ENCODE results near the gene CABCOCO1.
"Not testable (repeated sequence)": the region's sequence is repeated elsewhere in the genome, so short reads cannot be mapped to it uniquely, and the experiment has no call there.

CABCOCO1 gene

GRCh38 chr10:61731638-61732037, 68.9 kb downstream of the CABCOCO1 start:
- no peak overlapping the region for H3K4me3 ChIP-seq (ENCODE audit: low read depth, low read length)
- POLR2A ChIA-PET: no interaction called here
- TF ChIP-seq, protein P1, sequence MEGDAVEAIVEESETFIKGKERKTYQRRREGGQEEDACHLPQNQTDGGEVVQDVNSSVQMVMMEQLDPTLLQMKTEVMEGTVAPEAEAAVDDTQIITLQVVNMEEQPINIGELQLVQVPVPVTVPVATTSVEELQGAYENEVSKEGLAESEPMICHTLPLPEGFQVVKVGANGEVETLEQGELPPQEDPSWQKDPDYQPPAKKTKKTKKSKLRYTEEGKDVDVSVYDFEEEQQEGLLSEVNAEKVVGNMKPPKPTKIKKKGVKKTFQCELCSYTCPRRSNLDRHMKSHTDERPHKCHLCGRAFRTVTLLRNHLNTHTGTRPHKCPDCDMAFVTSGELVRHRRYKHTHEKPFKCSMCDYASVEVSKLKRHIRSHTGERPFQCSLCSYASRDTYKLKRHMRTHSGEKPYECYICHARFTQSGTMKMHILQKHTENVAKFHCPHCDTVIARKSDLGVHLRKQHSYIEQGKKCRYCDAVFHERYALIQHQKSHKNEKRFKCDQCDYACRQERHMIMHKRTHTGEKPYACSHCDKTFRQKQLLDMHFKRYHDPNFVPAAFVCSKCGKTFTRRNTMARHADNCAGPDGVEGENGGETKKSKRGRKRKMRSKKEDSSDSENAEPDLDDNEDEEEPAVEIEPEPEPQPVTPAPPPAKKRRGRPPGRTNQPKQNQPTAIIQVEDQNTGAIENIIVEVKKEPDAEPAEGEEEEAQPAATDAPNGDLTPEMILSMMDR (IDR thresholded peaks at IDR 0.05; ENCODE audit: insufficient read depth, low read length, missing control alignments): no peak
- no peak for DNase-seq (ENCODE audit: low read depth, low spot score)
- CTCF ChIA-PET: interaction anchor here (1.1 to 13.1 kb wide), 3 partner anchors 17 to 591 kb away, joined by 3 to 126 read pairs (median 11); no protein-coding TSS in a partner anchor

- TF ChIP-seq, protein P1 (IDR thresholded peaks at IDR 0.05; ENCODE audit: insufficient read depth, low read length, missing control alignments): no peak
- H3K4me3 ChIP-seq (ENCODE audit: low read depth, low read length): no peak overlapping the region
- CTCF ChIA-PET: interaction anchor here (0.6 to 13.1 kb wide), 23 partner anchors 9 to 916 kb away, joined by 3 to 126 read pairs (median 3); partner anchors contain the start of gene ARID5B
- no peak for DNase-seq (ENCODE audit: low read depth, low spot score)
- POLR2A ChIA-PET: no interaction called here
These were observed 70.0 kb downstream of the CABCOCO1 start for GRCh38 chr10:61732629-61733278.

DNA sequence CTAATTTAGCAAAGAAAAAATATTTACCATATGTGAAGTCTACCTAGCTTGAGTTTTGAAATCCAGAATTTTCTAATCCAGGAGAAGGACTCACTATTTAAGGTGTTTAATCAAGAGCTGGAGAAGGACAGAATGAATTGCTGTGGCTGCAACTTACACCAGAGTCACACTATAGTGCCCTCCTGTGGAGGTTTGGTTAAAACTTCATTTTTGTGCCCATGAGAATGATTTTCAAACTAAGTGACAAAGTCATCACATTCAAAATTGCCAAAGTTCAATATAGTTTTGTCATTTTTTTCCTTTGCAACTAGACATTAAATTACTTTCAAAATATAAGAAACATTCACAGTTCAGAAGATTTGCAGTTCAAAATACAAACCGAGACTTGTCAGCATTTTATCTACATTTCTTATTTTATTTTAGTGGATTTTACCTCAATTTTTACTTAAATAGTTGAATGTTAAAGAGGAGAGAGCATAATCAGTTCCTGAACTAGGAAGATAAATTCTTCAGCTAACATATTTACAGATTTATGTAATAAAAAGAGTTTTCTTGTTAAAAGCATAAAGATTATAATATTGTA, 70.7 kb downstream of the CABCOCO1 start:
- ChIA-PET CTCF (interaction anchor here (0.6 to 13.1 kb wide), 28 partner anchors 8 to 918 kb away, joined by 3 to 126 read pairs (median 3); partner anchors contain the start of gene ARID5B), POLR2A (no interaction called here)
- no peak for DNase-seq (ENCODE audit: low read depth, low spot score)
- H3K4me3 ChIP-seq (ENCODE audit: low read depth, low read length): no peak overlapping the region
- TF ChIP-seq, protein P1 (IDR thresholded peaks at IDR 0.05; ENCODE audit: insufficient read depth, low read length, missing control alignments): peak; percentile 45

DNA sequence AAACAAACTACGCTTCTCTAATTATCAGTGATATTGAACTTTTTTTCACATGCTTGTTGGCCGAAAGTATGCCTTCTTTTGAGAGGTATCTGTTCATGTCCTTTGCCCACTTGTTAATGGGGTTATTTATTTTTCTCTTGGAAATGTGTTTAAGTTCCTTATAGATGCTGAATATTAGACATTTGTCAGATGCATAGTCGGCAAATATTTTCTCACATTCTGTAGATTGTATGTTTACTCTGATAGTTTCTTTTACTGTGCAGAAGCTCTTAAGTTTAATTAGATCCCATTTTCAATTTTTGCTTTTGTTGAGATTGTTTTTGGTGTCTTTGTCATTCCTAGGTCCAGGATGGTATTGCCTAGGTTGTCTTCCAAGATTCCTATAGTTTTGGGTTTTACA, 73.2 kb downstream of the CABCOCO1 start:
- ChIA-PET POLR2A (no interaction called here), CTCF (interaction anchor here (0.9 to 13.1 kb wide), 8 partner anchors 13 to 915 kb away, joined by 3 to 126 read pairs (median 6); no protein-coding TSS in a partner anchor)
- TF ChIP-seq, protein P1 (IDR thresholded peaks at IDR 0.05; ENCODE audit: insufficient read depth, low read length, missing control alignments): no peak
- no peak for DNase-seq (ENCODE audit: low read depth, low spot score)
- no peak overlapping the region for H3K4me3 ChIP-seq (ENCODE audit: low read depth, low read length)

DNA sequence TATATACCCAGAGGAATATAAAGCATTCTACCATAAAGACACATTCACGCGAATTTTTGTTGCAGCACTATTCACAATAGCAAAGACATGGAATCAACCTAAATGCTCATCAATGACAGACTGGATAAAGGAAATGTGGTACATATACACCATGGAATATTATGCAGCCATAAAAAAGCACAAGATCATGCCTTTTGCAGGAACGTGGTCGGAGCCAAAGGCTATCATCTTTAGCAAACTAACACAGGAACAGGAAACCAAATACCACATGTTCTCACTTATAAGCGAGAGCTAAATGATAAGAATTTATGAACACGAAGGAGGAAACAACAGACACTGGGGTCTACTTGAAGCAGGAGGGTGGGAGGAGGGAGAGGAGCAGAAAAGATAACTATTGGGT, 74.7 kb downstream of the CABCOCO1 start:
- CTCF ChIA-PET: interaction anchor here (13.1 kb wide), 1 partner anchor 11 kb away, joined by 126 read pairs; no protein-coding TSS in a partner anchor
- DNase-seq (ENCODE audit: low read depth, low spot score); H3K4me3 ChIP-seq (ENCODE audit: low read depth, low read length); POLR2A ChIA-PET: not testable (repeated sequence)

GRCh38 chr10:61742812-61743211, 80.1 kb downstream of the CABCOCO1 start:
- TF ChIP-seq, protein P1 (IDR thresholded peaks at IDR 0.05; ENCODE audit: insufficient read depth, low read length, missing control alignments): no peak
- CTCF ChIA-PET: interaction anchor here (0.8 to 13.1 kb wide), 2 partner anchors 6 to 10 kb away, joined by 3 to 126 read pairs; no protein-coding TSS in a partner anchor

More at GRCh38 chr10:61742812-61743211, 80.1 kb downstream of the CABCOCO1 start:
- DNase-seq (ENCODE audit: low read depth, low spot score): no peak
- POLR2A ChIA-PET: no interaction called here
- no peak overlapping the region for H3K4me3 ChIP-seq (ENCODE audit: low read depth, low read length)
